Activated CD4-positive, alpha-beta T cell treated with anti-CD3 and anti-CD28 coated beads, Interleukin-2, amount 10 ng/mL, durations not matched to agents 24 days and 14 days (primary cell): ENCODE measurements around the gene BANF2. TPM values are rescaled to one million over a fixed set of nuclear protein-coding genes. Genes with fewer than 3 reads are reported as not detected.
"Not testable (repeated sequence)": the region's sequence is repeated elsewhere in the genome, so short reads cannot be mapped to it uniquely, and the experiment has no call there.

ENCODE experiments used
- DNase-seq: peaks from one replicate; pipeline ENCODE4 v3.0.0; 2022
- H3K27ac Mint-ChIP-seq: one replicate; pipeline ENCODE4 v1.8.0; 2022; ENCODE audit warnings: mild to moderate bottlenecking, mixed read lengths
- H3K27me3 Mint-ChIP-seq: one replicate; pipeline ENCODE4 v1.8.0; 2022; ENCODE audit warnings: mixed read lengths
- H3K36me3 Mint-ChIP-seq: one replicate; pipeline ENCODE4 v1.8.0; 2022; ENCODE audit warnings: low read depth, mild to moderate bottlenecking, mixed read lengths
- H3K4me1 Mint-ChIP-seq: one replicate; pipeline ENCODE4 v1.8.0; 2021; ENCODE audit warnings: mixed read lengths
- H3K4me3 Mint-ChIP-seq: one replicate; pipeline ENCODE4 v1.8.0; 2022; ENCODE audit warnings: mild to moderate bottlenecking, moderate library complexity, mixed read lengths
- H3K9me3 Mint-ChIP-seq: one replicate; pipeline ENCODE4 v1.8.0; 2021; ENCODE audit warnings: mixed read lengths
- intact Hi-C: fragments of 100-400 bp; cut with micrococcal nuclease; formaldehyde crosslinking; loops from one replicate; pipeline ENCODE4 v1.15.1; 2023
- total RNA-seq: library from RNA; stranded (reverse); gene quantifications from 2 replicates; pipeline ENCODE4 v1.2.3, GENCODE V29; 2022

The BANF2 gene
- total RNA-seq, 1 donor from 2014 or later: not detected

DNA sequence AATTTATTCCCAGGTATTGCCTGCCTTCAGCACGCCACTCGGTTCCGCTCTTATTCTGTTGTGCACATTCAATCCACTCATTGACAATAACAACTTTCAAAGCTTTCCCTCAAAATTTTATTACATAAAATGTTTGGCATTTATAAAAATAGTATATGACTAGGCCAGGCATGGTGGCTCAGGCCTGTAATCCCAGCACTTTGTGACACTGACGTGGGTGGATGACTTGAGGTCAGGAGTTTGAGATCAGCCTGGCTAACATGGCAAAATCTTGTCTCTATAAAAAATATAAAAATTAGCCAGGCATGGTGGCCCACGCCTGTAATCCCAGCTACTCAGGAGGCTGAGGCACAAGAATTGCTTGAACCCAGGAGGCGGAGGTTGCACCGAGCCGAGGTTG is 70.0 kb downstream of the BANF2 start:
- H3K4me3 Mint-ChIP-seq, H3K27me3 Mint-ChIP-seq, H3K36me3 Mint-ChIP-seq, H3K9me3 Mint-ChIP-seq, H3K27ac Mint-ChIP-seq, DNase-seq, H3K4me1 Mint-ChIP-seq, intact Hi-C loops: not testable (repeated sequence)

DNA sequence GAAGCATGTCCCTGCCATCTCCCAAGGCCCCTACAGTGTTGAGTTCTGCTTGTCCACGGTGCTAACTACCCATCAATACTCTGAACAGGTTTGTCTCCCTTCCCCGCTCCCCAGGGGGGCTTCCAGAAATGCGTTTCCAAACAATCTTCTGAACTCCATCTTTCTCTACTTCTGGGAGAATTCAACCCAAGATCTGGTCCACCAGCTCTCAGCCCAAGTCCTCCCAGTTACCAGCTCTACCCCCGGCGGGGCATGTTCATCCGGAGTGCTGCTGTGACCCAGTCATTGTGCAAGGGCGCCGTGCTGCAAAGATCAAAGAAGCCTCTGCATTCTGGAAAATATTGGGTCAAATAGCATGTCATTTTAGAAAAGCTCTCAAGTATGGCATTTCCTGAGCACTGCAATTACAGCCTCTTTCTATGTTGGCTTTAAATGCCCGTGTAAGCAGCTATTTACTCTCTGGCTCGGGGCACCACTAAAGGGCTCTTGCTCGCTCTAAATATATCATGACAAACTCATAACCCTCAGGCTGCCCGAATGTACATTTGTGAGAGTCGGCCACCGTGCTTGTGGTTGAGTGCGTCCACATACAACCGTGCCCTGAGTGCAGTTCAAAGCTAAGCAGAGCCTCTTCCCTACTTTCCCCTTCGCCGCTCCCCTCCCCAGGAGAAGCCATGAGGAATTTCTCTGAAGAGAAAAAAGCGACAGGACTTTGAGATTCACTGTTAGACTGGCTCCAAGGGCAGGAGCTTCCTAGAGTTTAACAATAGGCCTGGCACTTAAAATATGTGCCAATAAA is 71.6 kb downstream of the BANF2 start:
- Mint-ChIP-seq H3K36me3 (no peaks in the 10 kb centered on the region), H3K4me3 (no peak overlapping the region), H3K27me3 (no peaks in the 10 kb centered on the region), H3K9me3 (no peaks in the 10 kb centered on the region), H3K27ac (no peak overlapping the region), H3K4me1 (no peaks in the 10 kb centered on the region)
- no peak for DNase-seq
- intact Hi-C loops: no loop called here

GRCh38 chr20:17772005-17772343 is 72.2 kb downstream of the BANF2 start:
- H3K27me3 Mint-ChIP-seq: no peaks in the 10 kb centered on the region
- no peaks in the 10 kb centered on the region for H3K36me3 Mint-ChIP-seq
- no peak overlapping the region for H3K4me3 Mint-ChIP-seq
- no peaks in the 10 kb centered on the region for H3K9me3 Mint-ChIP-seq
- intact Hi-C loops: no loop called here
- no peaks in the 10 kb centered on the region for H3K4me1 Mint-ChIP-seq
- no peak for DNase-seq
- no peak overlapping the region for H3K27ac Mint-ChIP-seq

- Mint-ChIP-seq H3K27ac (no peak overlapping the region), H3K4me3 (no peak overlapping the region), H3K36me3 (no peaks in the 10 kb centered on the region), H3K4me1 (no peaks in the 10 kb centered on the region), H3K27me3 (no peaks in the 10 kb centered on the region), H3K9me3 (no peaks in the 10 kb centered on the region)
- no peak for DNase-seq
- intact Hi-C loops: no loop called here
Measured at GRCh38 chr20:17773619-17774018, 73.9 kb downstream of the BANF2 start.

DNA sequence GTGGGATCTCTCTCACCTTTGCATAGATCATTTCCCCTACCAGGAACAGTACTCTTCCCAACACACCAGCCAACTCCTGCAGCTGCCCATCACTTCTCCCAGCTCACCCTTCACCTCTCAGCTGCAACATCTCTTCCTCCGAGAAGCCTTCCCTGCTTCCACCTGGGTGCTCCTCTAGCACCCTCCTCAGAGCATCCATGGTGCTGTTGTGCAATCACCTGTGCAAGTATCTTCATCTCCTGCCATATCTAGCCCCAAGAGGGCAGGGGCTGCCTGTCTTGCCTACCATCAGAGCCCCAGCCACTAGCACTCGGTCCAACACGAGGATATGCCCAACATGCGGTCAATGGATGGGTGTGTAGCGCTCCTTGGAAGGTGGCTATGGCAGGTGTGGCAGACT is 75.8 kb downstream of the BANF2 start:
- Mint-ChIP-seq H3K27me3 (no peaks in the 10 kb centered on the region), H3K4me1 (no peaks in the 10 kb centered on the region), H3K27ac (no peak overlapping the region), H3K36me3 (no peaks in the 10 kb centered on the region), H3K9me3 (no peaks in the 10 kb centered on the region), H3K4me3 (no peak overlapping the region)
- intact Hi-C loops: no loop called here
- no peak for DNase-seq

- intact Hi-C loops: no loop called here
- no peaks in the 10 kb centered on the region for H3K27me3 Mint-ChIP-seq
- no peaks in the 10 kb centered on the region for H3K4me1 Mint-ChIP-seq
Measured at GRCh38 chr20:17776551-17776950, 76.8 kb downstream of the BANF2 start.

DNA sequence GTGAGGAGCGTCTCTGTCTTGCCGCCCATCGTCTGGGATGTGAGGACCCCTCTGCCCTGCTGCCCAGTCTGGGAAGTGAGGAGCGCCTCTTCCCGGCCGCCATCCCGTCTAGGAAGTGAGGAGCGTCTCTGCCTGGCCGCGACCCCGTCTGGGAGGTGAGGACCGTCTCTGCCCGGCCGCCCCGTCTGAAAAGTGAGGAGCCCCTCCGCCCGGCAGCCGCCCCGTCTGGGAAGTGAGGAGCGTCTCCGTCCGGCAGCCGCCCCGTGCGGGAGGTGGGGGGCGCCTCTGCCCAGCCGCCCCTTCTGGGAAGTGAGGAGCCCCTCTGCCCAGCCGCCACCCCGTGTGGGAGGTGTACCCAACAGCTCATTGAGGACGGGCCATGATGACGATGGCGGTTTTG is 79.2 kb downstream of the BANF2 start:
- H3K27me3 Mint-ChIP-seq, H3K4me1 Mint-ChIP-seq, intact Hi-C loops, H3K27ac Mint-ChIP-seq, H3K36me3 Mint-ChIP-seq, H3K4me3 Mint-ChIP-seq, DNase-seq, H3K9me3 Mint-ChIP-seq: not testable (repeated sequence)

More at GRCh38 chr20:17776551-17776950, 76.8 kb downstream of the BANF2 start:
- Mint-ChIP-seq H3K4me3 (no peak overlapping the region), H3K36me3 (no peaks in the 10 kb centered on the region), H3K27ac (no peak overlapping the region), H3K9me3 (no peaks in the 10 kb centered on the region)
- DNase-seq: no peak

DNA sequence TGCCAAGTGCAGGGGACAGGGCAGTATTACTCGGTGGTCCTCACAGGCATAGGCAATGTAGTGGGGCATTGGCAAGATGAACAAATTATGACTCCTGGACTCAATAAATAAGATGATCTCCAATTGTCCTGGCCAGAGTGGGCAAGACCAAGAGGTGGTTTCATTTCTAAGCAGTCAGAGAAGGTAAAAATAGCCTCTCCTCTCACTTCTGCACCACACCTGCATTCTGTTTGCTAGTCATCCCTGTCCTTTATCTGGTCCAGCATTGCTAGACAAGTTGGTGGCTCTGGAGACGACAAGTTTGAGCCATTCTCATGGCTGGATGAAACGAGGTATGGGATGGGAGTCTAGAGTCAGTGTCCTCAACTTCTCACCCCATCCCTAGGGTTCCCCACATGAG is 83.0 kb downstream of the BANF2 start:
- intact Hi-C loops: no loop called here
- Mint-ChIP-seq H3K9me3 (no peaks in the 10 kb centered on the region), H3K27ac (no peak overlapping the region), H3K4me3 (no peak overlapping the region), H3K27me3 (peaks cover 2% of the 10 kb centered on the region), H3K36me3 (no peaks in the 10 kb centered on the region), H3K4me1 (no peaks in the 10 kb centered on the region)
- no peak for DNase-seq

DNA sequence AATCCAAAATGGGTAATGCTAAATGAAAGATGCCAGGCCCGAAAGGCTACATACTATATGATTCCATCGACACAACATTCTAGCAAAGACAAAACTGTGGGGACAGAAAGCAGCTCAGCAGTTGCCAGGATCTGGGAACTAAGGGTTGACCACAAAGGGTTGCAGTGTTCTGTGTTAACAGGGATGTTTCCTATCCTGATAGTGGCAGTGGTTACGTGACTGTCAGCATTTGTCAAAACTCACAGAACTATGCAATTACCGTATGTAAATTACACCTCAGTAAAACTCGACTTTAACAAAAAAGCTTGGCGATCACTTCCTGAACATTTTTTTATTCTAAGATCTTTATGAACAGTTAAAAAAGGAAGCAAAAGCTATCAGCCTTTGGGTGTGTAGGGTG is 83.9 kb downstream of the BANF2 start:
- Mint-ChIP-seq H3K36me3 (no peaks in the 10 kb centered on the region), H3K4me3 (no peak overlapping the region), H3K9me3 (no peaks in the 10 kb centered on the region), H3K27me3 (peaks cover 2% of the 10 kb centered on the region), H3K4me1 (no peaks in the 10 kb centered on the region), H3K27ac (no peak overlapping the region)
- intact Hi-C loops: no loop called here
- no peak for DNase-seq

- Mint-ChIP-seq H3K27ac (no peak overlapping the region), H3K4me3 (no peak overlapping the region), H3K9me3 (no peaks in the 10 kb centered on the region), H3K4me1 (no peaks in the 10 kb centered on the region), H3K36me3 (no peaks in the 10 kb centered on the region), H3K27me3 (peaks cover 4% of the 10 kb centered on the region)
- intact Hi-C loops: no loop called here
- DNase-seq: no peak
Measured at GRCh38 chr20:17785007-17785406, 85.2 kb downstream of the BANF2 start.

Other genes starting within 250 kb of the BANF2 start
- gene BFSP1, start 168.6 kb upstream of the BANF2 start, total RNA-seq: 0.33 and 0.43 TPM in 2 replicates
- 58.6 and 65.6 TPM in 2 replicates for gene DSTN, start 129.9 kb upstream of the BANF2 start, total RNA-seq
- gene RRBP1, start 17.7 kb upstream of the BANF2 start, total RNA-seq: 47.5 and 49.9 TPM in 2 replicates